HCT116 (cell line): Measurements from ENCODE around the gene GCC1. TPM values are rescaled to one million over a fixed set of nuclear protein-coding genes. Genes with fewer than 3 reads are reported as not detected.

Experiments used
- ATAC-seq: fragments of 200-7000 bp; cut with Tn5 transposase; 2 replicates; pipeline ENCODE4 v1.9.1; 2020; ENCODE audit warnings: mild to moderate bottlenecking, moderate library complexity
- BruUV-seq: library from RNA; stranded (reverse); fragments of 400-500 nt; replicated peaks from 2 replicates; lab custom pipeline; 2021; lab: Mats Ljungman, UMichigan
- CTCF ChIA-PET: fragments of 300-600 bp; sonication (Branson Sonifier 250); formaldehyde crosslinking; loops from one replicate; lab custom pipeline; 2021; ENCODE audit warnings: antibody characterized with exemption; lab: Charles Lee
- POLR2A ChIA-PET: fragments of 300-600, 350-600 bp; sonication (Branson Sonifier 250); formaldehyde crosslinking; loops from one replicate; lab custom pipeline; 2021; ENCODE audit warnings: antibody characterized with exemption; lab: Charles Lee
- RAD21 ChIA-PET, 2 experiments: fragments of 300-600 bp; sonication (Branson Sonifier 250); formaldehyde crosslinking; loops; one replicate each; lab custom pipeline; 2023; ENCODE audit warnings: low total read pairs in 2 of 2; ENCODE audit not compliant: uncharacterized antibody in 2 of 2, unreplicated experiment in 2 of 2, low non-redundant PET in 1 of 2; lab: Charles Lee
- DNase-seq: peaks from one replicate; pipeline ENCODE4 v3.0.0-alpha.2; 2010; ENCODE audit warnings: low read depth, low spot score
- H2AFZ ChIP-seq: fragments of 200-600 bp; shearing (Covaris generic), sonication (generic); 2 replicates; pipeline ENCODE4 v1.6.1; 2017; ENCODE audit warnings: low read depth, mixed run types, mixed read lengths, antibody characterized with exemption, low read length; ENCODE audit not compliant: poor library complexity, severe bottlenecking
- H3K27ac ChIP-seq: 2 replicates; pipeline ENCODE4 v1.5.1; 2012; ENCODE audit warnings: low read depth, low read length
- H3K27me3 ChIP-seq: fragments of 200-600 bp; sonication (generic); 2 replicates; pipeline ENCODE4 v1.6.1; 2016; ENCODE audit warnings: mixed run types, low read length, mixed read lengths; ENCODE audit not compliant: insufficient read depth
- H3K36me3 ChIP-seq, 2 experiments: fragments of 200-500 bp in 1 of 2; fragments of 200-600 bp in 1 of 2; sonication (Bioruptor generic) in 1 of 2; sonication (generic) in 1 of 2; 2 replicates each; pipeline versions ENCODE4 v1.5.1 to v1.6.1; 2014 to 2016; ENCODE audit warnings: low read length in 2 of 2, inconsistent platforms in 1 of 2, mixed read lengths in 1 of 2, mixed run types in 1 of 2; ENCODE audit not compliant: insufficient read depth in 2 of 2, control insufficient read depth in 1 of 2
- H3K4me1 ChIP-seq, 2 experiments: fragments of 200-600 bp in 1 of 2; sonication (generic) in 1 of 2; 2 replicates each; pipeline versions ENCODE4 v1.5.1 to v1.6.1; 2012 to 2017; ENCODE audit warnings: low read length in 2 of 2, inconsistent platforms in 1 of 2, mild to moderate bottlenecking in 1 of 2, mixed read lengths in 1 of 2, mixed run types in 1 of 2, moderate library complexity in 1 of 2; ENCODE audit not compliant: insufficient read depth in 2 of 2, control insufficient read depth in 1 of 2
- H3K4me2 ChIP-seq: fragments of 200-600 bp; sonication (generic); 2 replicates; pipeline ENCODE4 v1.6.1; 2017; ENCODE audit warnings: mixed run types, low read length, mixed read lengths
- H3K4me3 ChIP-seq, 2 experiments: fragments of 200-600 bp in 1 of 2; sonication (generic) in 1 of 2; replicated peaks in 1 of 2; 2 replicates each; pipeline ENCODE4 v1.5.1; 2011 to 2016; ENCODE audit warnings: low read length in 2 of 2, control low read depth in 1 of 2, low read depth in 1 of 2, mild to moderate bottlenecking in 1 of 2, mixed read lengths in 1 of 2, mixed run types in 1 of 2
- H3K79me2 ChIP-seq: fragments of 200-600 bp; sonication (generic); 2 replicates; pipeline ENCODE4 v1.6.1; 2017; ENCODE audit warnings: mild to moderate bottlenecking, mixed run types, low read length, moderate library complexity, mixed read lengths; ENCODE audit not compliant: insufficient read depth
- H3K9ac ChIP-seq: fragments of 200-600 bp; sonication (generic); 2 replicates; pipeline ENCODE4 v1.6.1; 2016; ENCODE audit warnings: low read length, mixed read lengths
- H3K9me2 ChIP-seq: fragments of 200-600 bp; sonication (generic), shearing (Covaris generic); 2 replicates; pipeline ENCODE4 v1.6.1; 2017; ENCODE audit warnings: mixed run types, mild to moderate bottlenecking, moderate library complexity; ENCODE audit not compliant: insufficient read depth
- H3K9me3 ChIP-seq, 2 experiments: fragments of 200-500 bp in 1 of 2; fragments of 200-600 bp in 1 of 2; sonication (Bioruptor generic) in 1 of 2; sonication (generic) in 1 of 2; 2 replicates each; pipeline ENCODE4 v1.6.1; 2014 to 2017; ENCODE audit warnings: low read length in 2 of 2, mixed read lengths in 2 of 2, inconsistent platforms in 1 of 2, low read depth in 1 of 2, mild to moderate bottlenecking in 1 of 2, mixed run types in 1 of 2, moderate library complexity in 1 of 2; ENCODE audit not compliant: control insufficient read depth in 1 of 2, insufficient read depth in 1 of 2
- H4K20me1 ChIP-seq: fragments of 200-600 bp; sonication (generic), shearing (Covaris generic); 2 replicates; pipeline ENCODE4 v1.6.1; 2017; ENCODE audit warnings: mixed run types, mild to moderate bottlenecking, moderate library complexity; ENCODE audit not compliant: insufficient read depth
- CBX3 ChIP-seq: IDR thresholded peaks from 2 replicates; pipeline ENCODE4 v1.6.1; 2012; ENCODE audit warnings: low read depth
- CEBPB ChIP-seq: IDR thresholded peaks from 2 replicates; pipeline ENCODE4 v1.6.1; 2012; ENCODE audit warnings: low read depth
- JUND ChIP-seq: IDR thresholded peaks from 2 replicates; pipeline ENCODE4 v1.6.1; 2012
- MAX ChIP-seq: IDR thresholded peaks from 2 replicates; pipeline ENCODE4 v1.6.1; 2012
- POLR2A ChIP-seq: IDR thresholded peaks from 2 replicates; pipeline ENCODE4 v1.7.0; 2011; ENCODE audit warnings: borderline replicate concordance; ENCODE audit not compliant: insufficient read depth, insufficient read length; ENCODE audit errors: extremely low read depth
- POLR2AphosphoS5 ChIP-seq: IDR thresholded peaks from 2 replicates; pipeline ENCODE4 v1.6.1; 2011; ENCODE audit warnings: mild to moderate bottlenecking, low read depth, low read length, moderate library complexity
- SP1 ChIP-seq: IDR thresholded peaks from 2 replicates; pipeline ENCODE4 v1.6.1; 2012; ENCODE audit warnings: low read depth
- SRF ChIP-seq: IDR thresholded peaks from 2 replicates; pipeline ENCODE4 v1.6.1; 2012; ENCODE audit warnings: low read depth
- ZBTB33 ChIP-seq: IDR thresholded peaks from 2 replicates; pipeline ENCODE4 v1.6.1; 2011; ENCODE audit warnings: mild to moderate bottlenecking, low read length, moderate library complexity; ENCODE audit not compliant: insufficient replicate concordance; ENCODE audit errors: extremely low read depth
- ZNF274 ChIP-seq: fragments of 200-500 bp; sonication (Bioruptor generic); IDR thresholded peaks from 2 replicates; pipeline ENCODE4 v1.6.1; 2014; ENCODE audit warnings: mild to moderate bottlenecking, low read depth, low read length, inconsistent platforms
- intact Hi-C: fragments of 100-400 bp; cut with micrococcal nuclease; formaldehyde crosslinking; loops from 2 replicates; pipeline ENCODE4 v1.10.0; 2022
- total RNA-seq: library from RNA; stranded (reverse); gene quantifications from one replicate; pipeline ENCODE4 v1.2.1, GENCODE V29; 2021; ENCODE audit not compliant: unreplicated experiment
- TF ChIP-seq, protein P1 (sequence below), 3 experiments: fragments of 200-600 bp in 1 of 3; sonication (generic) in 1 of 3; IDR thresholded peaks in 2 of 3; conservative IDR thresholded peaks in 1 of 3; 2 replicates each; pipeline ENCODE4 v1.5.1; 2012 to 2017; ENCODE audit warnings: low read depth in 2 of 3, low read length in 2 of 3, antibody characterized with exemption in 1 of 3, borderline replicate concordance in 1 of 3, control low read depth in 1 of 3, mild to moderate bottlenecking in 1 of 3, mixed read lengths in 1 of 3, mixed run types in 1 of 3, moderate library complexity in 1 of 3; ENCODE audit not compliant: insufficient read depth in 1 of 3

The GCC1 gene
- total RNA-seq, 1 experiment from 2014 or later = 17.9 TPM

DNA sequence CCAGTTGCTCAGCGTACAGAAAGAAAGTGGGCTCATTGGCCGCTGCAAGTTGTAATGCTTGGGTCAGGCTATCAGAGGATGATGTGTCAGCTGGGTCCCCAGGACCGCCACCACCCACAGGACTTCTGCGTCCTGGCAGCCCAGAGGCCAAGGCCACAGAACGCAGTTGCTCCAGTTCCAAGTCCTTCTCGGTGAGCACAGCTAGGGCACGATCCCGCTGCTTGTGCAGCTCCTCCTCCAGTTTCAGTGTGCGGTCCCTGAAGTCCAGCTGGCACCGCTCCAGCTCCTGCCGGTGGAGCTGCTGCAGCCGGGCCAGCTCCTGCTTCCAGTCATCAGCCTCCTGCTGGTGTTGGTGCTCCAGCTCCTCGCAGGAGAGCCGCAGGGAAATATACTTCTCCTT lies 3.0 kb downstream of the GCC1 start (continued):
- TF ChIP-seq, protein P1, sequence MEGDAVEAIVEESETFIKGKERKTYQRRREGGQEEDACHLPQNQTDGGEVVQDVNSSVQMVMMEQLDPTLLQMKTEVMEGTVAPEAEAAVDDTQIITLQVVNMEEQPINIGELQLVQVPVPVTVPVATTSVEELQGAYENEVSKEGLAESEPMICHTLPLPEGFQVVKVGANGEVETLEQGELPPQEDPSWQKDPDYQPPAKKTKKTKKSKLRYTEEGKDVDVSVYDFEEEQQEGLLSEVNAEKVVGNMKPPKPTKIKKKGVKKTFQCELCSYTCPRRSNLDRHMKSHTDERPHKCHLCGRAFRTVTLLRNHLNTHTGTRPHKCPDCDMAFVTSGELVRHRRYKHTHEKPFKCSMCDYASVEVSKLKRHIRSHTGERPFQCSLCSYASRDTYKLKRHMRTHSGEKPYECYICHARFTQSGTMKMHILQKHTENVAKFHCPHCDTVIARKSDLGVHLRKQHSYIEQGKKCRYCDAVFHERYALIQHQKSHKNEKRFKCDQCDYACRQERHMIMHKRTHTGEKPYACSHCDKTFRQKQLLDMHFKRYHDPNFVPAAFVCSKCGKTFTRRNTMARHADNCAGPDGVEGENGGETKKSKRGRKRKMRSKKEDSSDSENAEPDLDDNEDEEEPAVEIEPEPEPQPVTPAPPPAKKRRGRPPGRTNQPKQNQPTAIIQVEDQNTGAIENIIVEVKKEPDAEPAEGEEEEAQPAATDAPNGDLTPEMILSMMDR (IDR thresholded peaks at IDR 0.05 in 2 of 3, conservative IDR thresholded peaks at IDR 0.05 in 1 of 3; ENCODE audit: borderline replicate concordance in 1 of 3, insufficient read depth in 1 of 3, low read depth in 2 of 3, low read length in 2 of 3) = no peak
- TF ChIP-seq CEBPB = no peak
- TF ChIP-seq POLR2A = no peak
- no peak for TF ChIP-seq POLR2AphosphoS5
- TF ChIP-seq JUND = no peak
- no peak for TF ChIP-seq CBX3
- no peak for TF ChIP-seq SP1

DNA sequence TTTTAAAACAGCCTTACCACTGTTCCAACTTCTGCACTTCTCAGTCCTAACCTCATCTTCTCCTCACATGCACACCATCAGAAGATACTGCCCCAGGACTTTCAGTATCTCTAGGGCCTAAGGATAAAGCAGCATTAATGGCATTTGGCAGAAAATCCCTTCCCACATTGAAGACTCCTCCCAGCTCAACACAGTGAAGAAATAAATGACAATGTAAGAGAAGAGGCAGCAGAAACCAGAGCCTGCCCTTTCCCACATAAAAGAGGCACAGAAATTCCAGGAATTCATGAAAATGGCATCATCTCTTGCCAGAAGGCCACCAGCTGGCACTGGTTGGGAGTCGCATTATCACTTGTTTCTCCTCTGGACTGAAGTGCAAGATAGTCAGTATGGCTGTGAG lies 3.7 kb downstream of the GCC1 start:
- Histone ChIP-seq H3K36me3 (peaks cover 5 to 14% of the 10 kb centered on the region in 2 experiments; a peak in 2 of 4 replicates), H4K20me1 (no peaks in the 10 kb centered on the region; the same call in 1 of the 2 replicates), H3K79me2 (peaks cover 28% of the 10 kb centered on the region), H3K27ac (no peak overlapping the region), H3K4me3 (no peak overlapping the region), H3K9me3 (no peaks in the 10 kb centered on the region), H3K27me3 (no peaks in the 10 kb centered on the region), H3K9ac (no peak overlapping the region), H3K4me2 (no peak overlapping the region), H2AFZ (no peak overlapping the region), H3K4me1 (peaks cover 12 to 24% of the 10 kb centered on the region in 2 experiments; a peak in 3 of 4 replicates), H3K9me2 (no peaks in the 10 kb centered on the region)
- DNase-seq = no peak
- ChIA-PET RAD21 (no interaction called here), CTCF (no interaction called here), POLR2A (no interaction called here)
- intact Hi-C loops = no loop called here
- BruUV-seq = no TSS peak
- no peak for TF ChIP-seq CBX3
- no peak for TF ChIP-seq ZBTB33
- TF ChIP-seq, protein P1 (IDR thresholded peaks at IDR 0.05 in 2 of 3, conservative IDR thresholded peaks at IDR 0.05 in 1 of 3; ENCODE audit: borderline replicate concordance in 1 of 3, insufficient read depth in 1 of 3, low read depth in 2 of 3, low read length in 2 of 3) = no peak
- TF ChIP-seq MAX = no peak
- no peak for TF ChIP-seq SRF
- TF ChIP-seq ZNF274 = no peak
- no peak for TF ChIP-seq CEBPB
- no peak for ATAC-seq
